HepG2 (cell line): ENCODE results near the gene SMARCC1. TPM values are rescaled to one million over a fixed set of nuclear protein-coding genes. Genes with fewer than 3 reads are reported as not detected.

ENCODE experiments used
- KAT8 ChIP-seq: IDR thresholded peaks from 2 replicates; pipeline ENCODE4 v1.6.1; 2016; ENCODE audit warnings: missing genetic modification reagents, missing compliant biosample characterization
- KLF6 ChIP-seq: IDR thresholded peaks from 2 replicates; pipeline ENCODE4 v1.8.0; 2016; ENCODE audit warnings: missing biosample characterization, missing genetic modification reagents
- PAX8 ChIP-seq: sonication (generic); formaldehyde crosslinking; IDR thresholded peaks from 2 replicates; pipeline ENCODE4 v1.8.0; 2022; ENCODE audit warnings: mild to moderate bottlenecking, missing genetic modification reagents, borderline replicate concordance
- ZNF101 ChIP-seq: sonication (generic); formaldehyde crosslinking; IDR thresholded peaks from 2 replicates; pipeline ENCODE4 v1.4.0; 2020; ENCODE audit warnings: mild to moderate bottlenecking, low read depth, missing genetic modification reagents, borderline replicate concordance
- ZNF260 ChIP-seq: sonication (generic); formaldehyde crosslinking; IDR thresholded peaks from 2 replicates; pipeline ENCODE4 v1.4.0; 2020; ENCODE audit warnings: missing genetic modification reagents, low read depth, mild to moderate bottlenecking, borderline replicate concordance
- ZNF557 ChIP-seq: sonication (generic); formaldehyde crosslinking; IDR thresholded peaks from 2 replicates; pipeline ENCODE4 v1.4.0; 2020; ENCODE audit warnings: missing genetic modification reagents
- ZNF572 ChIP-seq: sonication (generic); formaldehyde crosslinking; IDR thresholded peaks from 2 replicates; pipeline ENCODE4 v1.5.1; 2020; ENCODE audit warnings: mild to moderate bottlenecking, missing genetic modification reagents
- polyA plus RNA-seq, 8 experiments: library from polyadenylated mRNA; depleted of rRNA in 3 of 8; stranded (reverse) in 7 of 8; unstranded in 1 of 8; fragments of >200 nt; fragmentation: Illumina TruSeq in 4 of 8; extraction: Trizol in 4 of 8; gene quantifications; 2 replicates each; pipeline versions ENCODE4 v1.2.1 to v1.2.3, GENCODE V29; 2011 to 2016; ENCODE audit warnings: low read depth in 4 of 8, missing spikeins in 1 of 8, mixed read lengths in 1 of 8; ENCODE audit not compliant: insufficient read depth in 1 of 8
- total RNA-seq, 5 experiments: library from RNA; depleted of rRNA; stranded (reverse); fragments of >200 nt; fragmentation: Illumina TruSeq; extraction: Trizol; gene quantifications; 2 replicates each; pipeline ENCODE4 v1.2.3, GENCODE V29; 2016; ENCODE audit warnings: low read depth in 1 of 5
- TF ChIP-seq, protein P1 (sequence below): sonication (generic); formaldehyde crosslinking; IDR thresholded peaks from 2 replicates; pipeline ENCODE4 v1.5.1; 2020; ENCODE audit warnings: mild to moderate bottlenecking, missing genetic modification reagents
- TF ChIP-seq, protein P2 (sequence below): sonication (generic); formaldehyde crosslinking; IDR thresholded peaks from 2 replicates; pipeline ENCODE4 v1.4.0; 2020; ENCODE audit warnings: mild to moderate bottlenecking, missing genetic modification reagents
- TF ChIP-seq, protein P3 (sequence below): fragments of 450-650 bp; IDR thresholded peaks from 2 replicates; pipeline ENCODE4 v1.6.1; 2017
- TF ChIP-seq, protein P4 (sequence below): sonication (generic); formaldehyde crosslinking; IDR thresholded peaks from 2 replicates; pipeline ENCODE4 v1.4.0; 2020; ENCODE audit warnings: missing genetic modification reagents, borderline replicate concordance

The SMARCC1 gene
- total and polyA plus RNA-seq, 2 of the 13 experiments (the other 11 are each of a cell fraction or from before 2014, with no cell fraction given): 47.9 to 58.4 TPM

DNA sequence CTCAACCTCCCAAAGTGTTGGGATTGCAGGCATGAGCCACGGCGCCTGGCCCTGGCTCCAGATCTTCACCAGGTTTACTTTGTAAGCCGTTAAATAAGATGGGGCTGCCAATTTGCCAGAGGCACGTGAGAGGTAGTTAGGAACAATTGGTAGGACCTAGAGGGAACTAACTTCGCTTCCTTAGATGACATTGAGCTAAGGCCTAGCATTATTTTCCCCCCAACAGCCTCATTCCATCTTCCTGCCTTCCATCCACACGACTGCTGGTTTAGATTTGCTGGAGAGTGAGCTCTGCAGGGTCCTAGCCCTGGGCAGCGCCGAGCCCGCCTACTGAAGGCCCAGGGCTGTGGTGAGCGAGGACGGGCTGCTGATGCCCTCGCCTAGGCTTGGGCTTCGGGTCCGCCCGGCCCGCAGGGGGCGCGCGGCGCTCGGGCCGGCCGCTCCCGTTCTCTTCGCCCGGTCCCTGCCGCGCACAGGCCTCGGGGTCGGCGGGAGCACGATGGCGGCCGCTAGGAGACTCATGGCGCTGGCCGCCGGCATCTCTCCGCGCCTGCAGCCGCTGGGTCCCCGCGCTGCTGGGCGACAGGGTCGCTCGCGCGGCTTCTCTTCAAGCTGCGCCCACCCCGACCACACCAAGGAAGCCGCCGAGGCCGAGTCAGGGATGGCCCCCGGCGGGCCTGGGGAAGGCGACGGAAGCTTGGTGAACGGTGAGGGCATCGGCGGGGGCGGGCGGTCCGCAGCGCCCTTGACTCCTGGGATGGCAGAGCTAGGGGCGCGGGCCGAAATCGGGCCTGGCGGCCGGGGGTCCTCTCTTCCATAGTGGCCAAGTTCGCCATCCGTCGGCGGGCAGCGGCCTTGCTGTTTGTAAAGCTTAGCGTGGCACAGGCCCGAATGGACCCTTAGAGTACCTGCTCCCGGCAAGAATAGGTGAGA lies 43.1 kb upstream of the SMARCC1 start (continued):
- TF ChIP-seq, protein P1, sequence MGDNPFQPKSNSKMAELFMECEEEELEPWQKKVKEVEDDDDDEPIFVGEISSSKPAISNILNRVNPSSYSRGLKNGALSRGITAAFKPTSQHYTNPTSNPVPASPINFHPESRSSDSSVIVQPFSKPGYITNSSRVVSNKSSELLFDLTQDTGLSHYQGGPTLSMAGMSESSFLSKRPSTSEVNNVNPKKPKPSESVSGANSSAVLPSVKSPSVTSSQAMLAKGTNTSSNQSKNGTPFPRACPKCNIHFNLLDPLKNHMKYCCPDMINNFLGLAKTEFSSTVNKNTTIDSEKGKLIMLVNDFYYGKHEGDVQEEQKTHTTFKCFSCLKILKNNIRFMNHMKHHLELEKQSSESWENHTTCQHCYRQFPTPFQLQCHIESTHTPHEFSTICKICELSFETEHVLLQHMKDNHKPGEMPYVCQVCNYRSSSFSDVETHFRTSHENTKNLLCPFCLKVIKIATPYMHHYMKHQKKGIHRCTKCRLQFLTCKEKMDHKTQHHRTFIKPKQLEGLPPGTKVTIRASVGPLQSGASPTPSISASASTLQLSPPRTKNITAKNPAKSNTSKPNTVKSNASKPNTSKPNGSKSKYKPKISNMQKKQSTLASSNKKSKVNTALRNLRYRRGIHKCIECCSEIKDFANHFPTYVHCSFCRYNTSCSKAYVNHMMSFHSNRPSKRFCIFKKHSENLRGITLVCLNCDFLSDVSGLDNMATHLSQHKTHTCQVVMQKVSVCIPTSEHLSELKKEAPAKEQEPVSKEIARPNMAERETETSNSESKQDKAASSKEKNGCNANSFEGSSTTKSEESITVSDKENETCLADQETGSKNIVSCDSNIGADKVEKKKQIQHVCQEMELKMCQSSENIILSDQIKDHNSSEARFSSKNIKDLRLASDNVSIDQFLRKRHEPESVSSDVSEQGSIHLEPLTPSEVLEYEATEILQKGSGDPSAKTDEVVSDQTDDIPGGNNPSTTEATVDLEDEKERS (CRISPR knock-in tag): peak; percentile 42; the same call in 1 of the 2 replicates
- TF ChIP-seq, protein P2, sequence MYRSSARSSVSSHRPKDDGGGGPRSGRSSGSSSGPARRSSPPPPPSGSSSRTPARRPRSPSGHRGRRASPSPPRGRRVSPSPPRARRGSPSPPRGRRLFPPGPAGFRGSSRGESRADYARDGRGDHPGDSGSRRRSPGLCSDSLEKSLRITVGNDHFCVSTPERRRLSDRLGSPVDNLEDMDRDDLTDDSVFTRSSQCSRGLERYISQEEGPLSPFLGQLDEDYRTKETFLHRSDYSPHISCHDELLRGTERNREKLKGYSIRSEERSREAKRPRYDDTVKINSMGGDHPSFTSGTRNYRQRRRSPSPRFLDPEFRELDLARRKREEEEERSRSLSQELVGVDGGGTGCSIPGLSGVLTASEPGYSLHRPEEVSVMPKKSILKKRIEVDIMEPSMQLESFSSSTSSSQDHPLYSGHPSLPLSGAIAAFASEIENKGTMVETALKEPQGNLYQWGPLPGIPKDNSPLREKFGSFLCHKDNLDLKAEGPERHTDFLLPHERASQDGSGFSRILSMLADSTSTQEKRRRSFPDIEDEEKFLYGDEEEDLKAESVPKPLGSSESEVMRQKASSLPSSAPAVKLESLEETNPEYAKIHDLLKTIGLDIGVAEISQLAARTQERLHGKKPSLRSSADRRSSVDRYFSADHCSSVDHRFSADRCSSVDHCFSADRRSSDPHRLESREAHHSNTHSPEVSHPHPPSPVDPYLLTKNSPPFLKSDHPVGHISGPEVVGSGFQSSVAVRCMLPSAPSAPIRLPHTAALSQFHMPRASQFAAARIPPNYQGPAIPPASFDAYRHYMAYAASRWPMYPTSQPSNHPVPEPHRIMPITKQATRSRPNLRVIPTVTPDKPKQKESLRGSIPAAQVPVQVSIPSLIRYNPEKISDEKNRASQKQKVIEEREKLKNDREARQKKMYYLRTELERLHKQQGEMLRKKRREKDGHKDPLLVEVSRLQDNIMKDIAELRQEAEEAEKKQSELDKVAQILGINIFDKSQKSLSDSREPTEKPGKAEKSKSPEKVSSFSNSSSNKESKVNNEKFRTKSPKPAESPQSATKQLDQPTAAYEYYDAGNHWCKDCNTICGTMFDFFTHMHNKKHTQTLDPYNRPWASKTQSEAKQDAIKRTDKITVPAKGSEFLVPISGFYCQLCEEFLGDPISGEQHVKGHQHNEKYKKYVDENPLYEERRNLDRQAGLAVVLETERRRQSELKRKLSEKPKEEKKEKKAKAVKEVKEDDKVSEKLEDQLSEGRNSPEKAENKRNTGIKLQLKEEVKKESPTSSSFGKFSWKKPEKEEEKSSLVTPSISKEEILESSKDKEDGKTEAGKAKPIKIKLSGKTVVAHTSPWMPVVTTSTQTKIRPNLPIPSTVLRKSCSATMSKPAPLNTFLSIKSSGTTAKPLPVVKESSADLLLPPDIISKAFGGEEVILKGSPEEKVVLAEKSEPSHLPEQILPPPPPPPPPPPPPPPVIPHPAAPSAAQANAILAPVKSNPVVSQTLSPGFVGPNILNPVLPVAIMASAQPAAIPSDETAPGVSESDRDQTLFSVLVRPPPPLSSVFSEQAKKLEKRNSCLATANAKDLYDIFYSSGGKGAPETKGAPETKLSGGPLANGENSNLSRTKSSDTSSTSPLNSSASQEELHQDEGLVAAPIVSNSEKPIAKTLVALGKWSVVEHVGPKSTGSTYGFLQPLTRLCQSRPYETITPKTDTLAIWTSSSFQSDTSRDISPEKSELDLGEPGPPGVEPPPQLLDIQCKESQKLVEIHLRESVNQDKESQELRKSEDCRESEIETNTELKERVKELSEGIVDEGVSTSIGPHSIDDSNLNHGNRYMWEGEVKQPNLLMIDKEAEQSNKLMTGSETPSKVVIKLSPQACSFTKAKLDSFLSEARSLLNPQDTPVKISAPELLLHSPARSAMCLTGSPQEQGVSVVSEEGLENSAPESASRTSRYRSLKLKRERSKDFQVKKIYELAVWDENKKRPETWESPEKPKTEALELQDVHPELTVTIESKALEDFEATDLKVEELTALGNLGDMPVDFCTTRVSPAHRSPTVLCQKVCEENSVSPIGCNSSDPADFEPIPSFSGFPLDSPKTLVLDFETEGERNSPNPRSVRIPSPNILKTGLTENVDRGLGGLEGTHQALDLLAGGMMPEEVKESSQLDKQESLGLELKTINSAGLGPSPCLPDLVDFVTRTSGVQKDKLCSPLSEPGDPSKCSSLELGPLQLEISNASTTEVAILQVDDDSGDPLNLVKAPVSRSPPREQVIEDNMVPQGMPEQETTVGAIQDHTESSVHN: peak; percentile 46; the same call in 1 of the 2 replicates
- TF ChIP-seq, protein P3, sequence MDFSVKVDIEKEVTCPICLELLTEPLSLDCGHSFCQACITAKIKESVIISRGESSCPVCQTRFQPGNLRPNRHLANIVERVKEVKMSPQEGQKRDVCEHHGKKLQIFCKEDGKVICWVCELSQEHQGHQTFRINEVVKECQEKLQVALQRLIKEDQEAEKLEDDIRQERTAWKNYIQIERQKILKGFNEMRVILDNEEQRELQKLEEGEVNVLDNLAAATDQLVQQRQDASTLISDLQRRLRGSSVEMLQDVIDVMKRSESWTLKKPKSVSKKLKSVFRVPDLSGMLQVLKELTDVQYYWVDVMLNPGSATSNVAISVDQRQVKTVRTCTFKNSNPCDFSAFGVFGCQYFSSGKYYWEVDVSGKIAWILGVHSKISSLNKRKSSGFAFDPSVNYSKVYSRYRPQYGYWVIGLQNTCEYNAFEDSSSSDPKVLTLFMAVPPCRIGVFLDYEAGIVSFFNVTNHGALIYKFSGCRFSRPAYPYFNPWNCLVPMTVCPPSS: no peak
- TF ChIP-seq, protein P4, sequence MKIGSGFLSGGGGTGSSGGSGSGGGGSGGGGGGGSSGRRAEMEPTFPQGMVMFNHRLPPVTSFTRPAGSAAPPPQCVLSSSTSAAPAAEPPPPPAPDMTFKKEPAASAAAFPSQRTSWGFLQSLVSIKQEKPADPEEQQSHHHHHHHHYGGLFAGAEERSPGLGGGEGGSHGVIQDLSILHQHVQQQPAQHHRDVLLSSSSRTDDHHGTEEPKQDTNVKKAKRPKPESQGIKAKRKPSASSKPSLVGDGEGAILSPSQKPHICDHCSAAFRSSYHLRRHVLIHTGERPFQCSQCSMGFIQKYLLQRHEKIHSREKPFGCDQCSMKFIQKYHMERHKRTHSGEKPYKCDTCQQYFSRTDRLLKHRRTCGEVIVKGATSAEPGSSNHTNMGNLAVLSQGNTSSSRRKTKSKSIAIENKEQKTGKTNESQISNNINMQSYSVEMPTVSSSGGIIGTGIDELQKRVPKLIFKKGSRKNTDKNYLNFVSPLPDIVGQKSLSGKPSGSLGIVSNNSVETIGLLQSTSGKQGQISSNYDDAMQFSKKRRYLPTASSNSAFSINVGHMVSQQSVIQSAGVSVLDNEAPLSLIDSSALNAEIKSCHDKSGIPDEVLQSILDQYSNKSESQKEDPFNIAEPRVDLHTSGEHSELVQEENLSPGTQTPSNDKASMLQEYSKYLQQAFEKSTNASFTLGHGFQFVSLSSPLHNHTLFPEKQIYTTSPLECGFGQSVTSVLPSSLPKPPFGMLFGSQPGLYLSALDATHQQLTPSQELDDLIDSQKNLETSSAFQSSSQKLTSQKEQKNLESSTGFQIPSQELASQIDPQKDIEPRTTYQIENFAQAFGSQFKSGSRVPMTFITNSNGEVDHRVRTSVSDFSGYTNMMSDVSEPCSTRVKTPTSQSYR (CRISPR knock-in tag): 0 out of 2 replicates have a peak, but pooled peaks have one; percentile 9
- no peak for TF ChIP-seq ZNF557
- TF ChIP-seq ZNF101 (CRISPR knock-in tag): no peak; the same call in 1 of the 2 replicates
- no peak for TF ChIP-seq ZNF572 (CRISPR knock-in tag)
- 0 out of 2 replicates have a peak, but pooled peaks have one; percentile 68 for TF ChIP-seq KLF6 (CRISPR knock-in tag)
- peak; percentile 72 for TF ChIP-seq KAT8 (CRISPR knock-in tag)
- TF ChIP-seq PAX8 (CRISPR knock-in tag): peak; percentile 64; the same call in 1 of the 2 replicates
- TF ChIP-seq ZNF260 (CRISPR knock-in tag): no peak
